ENCODE results near the gene MAPK8IP1. TPM values are rescaled to one million over a fixed set of nuclear protein-coding genes. Genes with fewer than 3 reads are reported as not detected.

MAPK8IP1 gene
- total and polyA plus RNA-seq, 2 donors (not counting 1 experiment from before 2014, with no cell fraction given) = 2.1 to 4.0 TPM

- Histone ChIP-seq H3K27ac (ENCODE audit: low read length in 2 of 2) (peak overlapping the region; percentile 83 to 93), H3K4me3 (ENCODE audit: control extremely low read depth in 1 of 5, extremely low read depth in 1 of 5, insufficient read depth in 1 of 5, low read depth in 2 of 5, low read length in 4 of 5) (peak overlapping the region; percentile 76 to 93 (median 90)), H3K27me3 (replicated peaks in 1 of 4; ENCODE audit: control extremely low read depth in 1 of 4, control insufficient read depth in 3 of 4, insufficient read depth in 4 of 4, low read length in 3 of 4) (no peaks in the 10 kb centered on the region), H3K4me2 (replicated peaks; ENCODE audit: low read depth, low read length, poor library complexity, severe bottlenecking) (peak overlapping the region; percentile 85), H3K4me1 (ENCODE audit: control insufficient read depth in 2 of 2, insufficient read depth in 2 of 2, low read length in 2 of 2) (peaks cover 39 to 48% of the 10 kb centered on the region in 2 donors), H3K36me3 (replicated peaks in 1 of 2; ENCODE audit: control extremely low read depth in 1 of 2, control insufficient read depth in 1 of 2, extremely low read depth in 1 of 2, insufficient read depth in 2 of 2, low read length in 1 of 2) (no peaks in the 10 kb centered on the region), H3K9me3 (ENCODE audit: control extremely low read depth in 1 of 3, control insufficient read depth in 2 of 3, insufficient read depth in 1 of 3, low read length in 2 of 3) (no peaks in the 10 kb centered on the region), H4K20me1 (ENCODE audit: control insufficient read depth, insufficient read depth, low read length, poor library complexity, severe bottlenecking) (peaks cover 39% of the 10 kb centered on the region), H3K79me2 (ENCODE audit: control insufficient read depth, insufficient read depth, low read length) (peaks cover 55% of the 10 kb centered on the region), H3K9ac (ENCODE audit: low read length) (peak overlapping the region; percentile 76), H2AFZ (ENCODE audit: insufficient read depth, low read depth, low read length, poor library complexity, severe bottlenecking) (peak overlapping the region; percentile 69)
- ATAC-seq (ENCODE audit: low read depth) = no peak
- 0% methylated on average over 10 of the region's 16 CpGs for WGBS (ENCODE audit: insufficient coverage)
- H3K27me3 Mint-ChIP-seq = no peaks in the 10 kb centered on the region
- peak overlapping the region; percentile 95 for H3K27ac Mint-ChIP-seq
- no peaks in the 10 kb centered on the region for H3K9me3 Mint-ChIP-seq (ENCODE audit: insufficient read depth)
- peaks cover 69% of the 10 kb centered on the region for H3K4me1 Mint-ChIP-seq
- peak overlapping the region; percentile 87 for H3K4me3 Mint-ChIP-seq
- CTCF ChIA-PET = interaction anchor here (0.8 to 2.7 kb wide), 4 partner anchors 14 to 158 kb away, joined by 4 to 12 read pairs (median 8); partner anchors contain the start of gene SLC35C1
- TF ChIP-seq CTCF (IDR thresholded peaks at IDR 0.05) = peak; percentile 26
- no peak for TF ChIP-seq EZH2 (IDR thresholded peaks at IDR 0.05; ENCODE audit: borderline replicate concordance, insufficient read depth, low read depth, low read length, poor library complexity, severe bottlenecking)
- POLR2A ChIA-PET = interaction anchor here (0.6 to 1.5 kb wide), 2 partner anchors 42 to 65 kb away, joined by 3 to 5 read pairs; no protein-coding TSS in a partner anchor
- intact Hi-C loops (cut with micrococcal nuclease) = loop anchor here (1.0 to 10.0 kb wide), 10 partner anchors 37 to 1243 kb away; partner anchors contain the start of genes MAPK8IP1, PHF21A and SLC35C1
- DNase-seq = peak; percentile 70
Measured at GRCh38 chr11:45847911-45848316, 37.5 kb upstream of the MAPK8IP1 start.

- POLR2A ChIA-PET = interaction anchor here (0.6 kb wide), 1 partner anchor 65 kb away, joined by 5 read pairs; no protein-coding TSS in a partner anchor
- Histone ChIP-seq H3K27me3 (replicated peaks in 1 of 4; ENCODE audit: control extremely low read depth in 1 of 4, control insufficient read depth in 3 of 4, insufficient read depth in 4 of 4, low read length in 3 of 4) (no peaks in the 10 kb centered on the region), H3K4me2 (replicated peaks; ENCODE audit: low read depth, low read length, poor library complexity, severe bottlenecking) (peak overlapping the region; percentile 85), H3K9ac (ENCODE audit: low read length) (no peak overlapping the region), H2AFZ (ENCODE audit: insufficient read depth, low read depth, low read length, poor library complexity, severe bottlenecking) (no peak overlapping the region), H3K4me3 (ENCODE audit: control extremely low read depth in 1 of 5, extremely low read depth in 1 of 5, insufficient read depth in 1 of 5, low read depth in 2 of 5, low read length in 4 of 5) (no peak overlapping the region), H4K20me1 (ENCODE audit: control insufficient read depth, insufficient read depth, low read length, poor library complexity, severe bottlenecking) (peaks cover 47% of the 10 kb centered on the region), H3K79me2 (ENCODE audit: control insufficient read depth, insufficient read depth, low read length) (peaks cover 63% of the 10 kb centered on the region), H3K36me3 (replicated peaks in 1 of 2; ENCODE audit: control extremely low read depth in 1 of 2, control insufficient read depth in 1 of 2, extremely low read depth in 1 of 2, insufficient read depth in 2 of 2, low read length in 1 of 2) (peaks cover 0 to 3% of the 10 kb centered on the region in 2 experiments), H3K9me3 (ENCODE audit: control extremely low read depth in 1 of 3, control insufficient read depth in 2 of 3, insufficient read depth in 1 of 3, low read length in 2 of 3) (no peaks in the 10 kb centered on the region), H3K4me1 (ENCODE audit: control insufficient read depth in 2 of 2, insufficient read depth in 2 of 2, low read length in 2 of 2) (peaks cover 36 to 42% of the 10 kb centered on the region in 2 donors), H3K27ac (ENCODE audit: low read length in 2 of 2) (no peak overlapping the region)
- Mint-ChIP-seq H3K27me3 (no peaks in the 10 kb centered on the region), H3K27ac (peak overlapping the region; percentile 37), H3K4me1 (peaks cover 64% of the 10 kb centered on the region), H3K4me3 (peak overlapping the region; percentile 87), H3K9me3 (ENCODE audit: insufficient read depth) (no peaks in the 10 kb centered on the region)
- CTCF ChIA-PET = interaction anchor here (0.8 to 2.3 kb wide), 2 partner anchors 77 to 158 kb away, joined by 4 to 12 read pairs; no protein-coding TSS in a partner anchor
- WGBS (ENCODE audit: insufficient coverage) = 94% methylated on average over 5 of the region's 8 CpGs
- ATAC-seq (ENCODE audit: low read depth) (no peak), DNase-seq (no peak)
- TF ChIP-seq EZH2 (IDR thresholded peaks at IDR 0.05; ENCODE audit: borderline replicate concordance, insufficient read depth, low read depth, low read length, poor library complexity, severe bottlenecking) (no peak), CTCF (IDR thresholded peaks at IDR 0.05) (no peak)
- intact Hi-C loops (cut with micrococcal nuclease) = loop anchor here (10.0 kb wide), 1 partner anchor 1244 kb away; no protein-coding TSS in a partner anchor
Measured at GRCh38 chr11:45848654-45849081, 36.8 kb upstream of the MAPK8IP1 start.

Measured in B cell (primary cell).